ENCODE measurements around the gene TTC13.

GRCh38 chr1:230894032-230894431 is 84.6 kb downstream of the TTC13 start:
- TF ChIP-seq CTCF (IDR thresholded peaks at IDR 0.05; ENCODE audit: low read depth, low read length, missing input control) (no peak), RAD21 (IDR thresholded peaks at IDR 0.05) (no peak), SP1 (IDR thresholded peaks at IDR 0.05) (no peak), HNF4A (conservative IDR thresholded peaks at IDR 0.05) (no peak)
- TF ChIP-seq, protein P1, sequence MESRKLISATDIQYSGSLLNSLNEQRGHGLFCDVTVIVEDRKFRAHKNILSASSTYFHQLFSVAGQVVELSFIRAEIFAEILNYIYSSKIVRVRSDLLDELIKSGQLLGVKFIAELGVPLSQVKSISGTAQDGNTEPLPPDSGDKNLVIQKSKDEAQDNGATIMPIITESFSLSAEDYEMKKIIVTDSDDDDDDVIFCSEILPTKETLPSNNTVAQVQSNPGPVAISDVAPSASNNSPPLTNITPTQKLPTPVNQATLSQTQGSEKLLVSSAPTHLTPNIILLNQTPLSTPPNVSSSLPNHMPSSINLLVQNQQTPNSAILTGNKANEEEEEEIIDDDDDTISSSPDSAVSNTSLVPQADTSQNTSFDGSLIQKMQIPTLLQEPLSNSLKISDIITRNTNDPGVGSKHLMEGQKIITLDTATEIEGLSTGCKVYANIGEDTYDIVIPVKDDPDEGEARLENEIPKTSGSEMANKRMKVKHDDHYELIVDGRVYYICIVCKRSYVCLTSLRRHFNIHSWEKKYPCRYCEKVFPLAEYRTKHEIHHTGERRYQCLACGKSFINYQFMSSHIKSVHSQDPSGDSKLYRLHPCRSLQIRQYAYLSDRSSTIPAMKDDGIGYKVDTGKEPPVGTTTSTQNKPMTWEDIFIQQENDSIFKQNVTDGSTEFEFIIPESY (IDR thresholded peaks at IDR 0.05), result no peak
